HG02970 (cell line): ENCODE data around the gene INSYN2B.
"Not testable (repeated sequence)": the region's sequence is repeated elsewhere in the genome, so short reads cannot be mapped to it uniquely, and the experiment has no call there.

Source experiments
- ATAC-seq: cut with Tn5 transposase; IDR thresholded peaks from one replicate; pipeline ENCODE4 v1.9.1; 2021; ENCODE audit warnings: mild to moderate bottlenecking, moderate library complexity, moderate number of reproducible peaks; ENCODE audit not compliant: unreplicated experiment, low FRiP score

Gene INSYN2B

GRCh38 chr5:169974121-169974770, 6.0 kb downstream of the INSYN2B start:
- ATAC-seq = no peak

DNA sequence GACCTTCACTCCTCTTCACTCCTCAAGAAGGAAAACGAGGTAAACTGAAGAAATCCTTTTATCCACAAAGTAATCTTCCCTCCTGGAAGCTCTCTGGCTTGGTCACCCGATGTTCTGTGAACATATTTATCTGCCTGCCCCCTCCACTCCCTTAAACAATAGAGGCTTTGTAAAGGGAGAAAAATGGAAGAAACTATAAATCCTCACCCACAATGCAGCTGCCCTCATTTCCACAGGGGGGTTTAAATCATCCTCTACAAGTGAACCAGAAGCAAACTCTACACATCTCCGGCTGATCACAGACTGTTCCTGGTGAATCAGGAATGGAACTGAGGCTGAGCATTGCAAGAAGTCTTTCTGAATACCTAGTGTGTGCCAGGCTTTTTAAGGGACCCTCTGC, 7.2 kb downstream of the INSYN2B start:
- ATAC-seq = no peak

DNA sequence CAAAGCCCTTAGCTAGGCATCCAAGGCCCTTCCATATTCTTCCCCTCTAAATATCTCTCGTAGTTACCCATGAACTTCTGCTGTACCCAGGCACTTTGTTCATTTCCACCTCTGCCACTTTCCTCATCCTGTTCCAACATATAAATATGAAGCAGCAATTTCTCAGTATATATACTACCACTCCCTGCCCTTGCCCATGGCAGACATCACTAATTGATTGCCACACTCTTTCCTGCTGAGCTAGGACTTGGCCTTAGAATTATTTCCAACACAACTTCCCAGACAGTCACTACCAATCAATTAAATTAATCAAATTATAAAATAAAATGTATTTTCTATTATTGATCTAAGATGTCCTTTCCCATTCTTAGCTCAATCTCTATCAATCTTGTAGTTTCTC, 8.5 kb downstream of the INSYN2B start:
- no peak for ATAC-seq

- no peak for ATAC-seq
These were observed 9.2 kb downstream of the INSYN2B start for GRCh38 chr5:169970911-169971765.

DNA sequence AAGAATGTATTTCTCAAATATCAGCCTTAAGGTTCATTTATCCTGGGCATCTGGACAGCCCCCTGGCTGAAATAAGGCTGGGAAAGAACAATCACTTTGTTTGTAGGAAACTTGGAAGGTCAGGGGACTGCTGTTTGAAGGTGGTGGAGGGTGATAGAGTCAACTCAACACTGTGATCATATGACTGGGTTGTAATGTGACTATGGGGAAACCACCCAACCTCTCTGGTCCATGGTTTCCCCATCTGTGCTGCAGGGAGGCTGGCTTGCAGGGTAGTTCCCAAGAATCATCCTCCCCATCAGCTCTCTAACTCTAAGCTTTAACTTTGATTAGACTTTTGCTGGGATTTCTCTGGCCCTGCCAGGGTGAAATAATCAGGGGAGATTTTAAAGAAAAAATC, 10.0 kb downstream of the INSYN2B start:
- no peak for ATAC-seq

- ATAC-seq = no peak
These were observed 16.0 kb downstream of the INSYN2B start for GRCh38 chr5:169964246-169964645.

- no peak for ATAC-seq
These were observed 19.6 kb downstream of the INSYN2B start for GRCh38 chr5:169960659-169961058.

GRCh38 chr5:169958278-169958677, 22.0 kb downstream of the INSYN2B start:
- ATAC-seq = no peak

- ATAC-seq = no peak
These were observed 23.5 kb downstream of the INSYN2B start for GRCh38 chr5:169956756-169957155.

DNA sequence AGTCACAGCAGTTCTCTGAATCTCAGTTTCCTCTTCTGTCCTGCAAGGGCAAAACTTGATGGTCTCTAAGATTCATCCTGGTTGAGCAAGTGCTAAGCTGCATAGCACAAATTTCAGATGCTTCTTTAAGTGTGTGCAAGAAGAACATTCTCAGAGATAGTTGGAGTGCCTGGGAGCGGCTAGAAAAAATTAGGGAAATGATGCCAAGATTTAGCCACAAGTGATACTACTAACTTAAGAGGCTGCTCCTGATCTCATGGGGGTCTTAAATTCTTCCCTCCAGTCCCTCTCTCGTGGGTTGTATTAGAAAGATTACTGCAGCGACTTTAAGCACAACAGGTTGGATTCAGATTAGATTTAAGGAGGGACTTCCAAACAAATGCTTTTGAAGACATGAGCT, 24.2 kb downstream of the INSYN2B start:
- no peak for ATAC-seq

- ATAC-seq = no peak
These were observed 25.5 kb downstream of the INSYN2B start for GRCh38 chr5:169954786-169955185.

DNA sequence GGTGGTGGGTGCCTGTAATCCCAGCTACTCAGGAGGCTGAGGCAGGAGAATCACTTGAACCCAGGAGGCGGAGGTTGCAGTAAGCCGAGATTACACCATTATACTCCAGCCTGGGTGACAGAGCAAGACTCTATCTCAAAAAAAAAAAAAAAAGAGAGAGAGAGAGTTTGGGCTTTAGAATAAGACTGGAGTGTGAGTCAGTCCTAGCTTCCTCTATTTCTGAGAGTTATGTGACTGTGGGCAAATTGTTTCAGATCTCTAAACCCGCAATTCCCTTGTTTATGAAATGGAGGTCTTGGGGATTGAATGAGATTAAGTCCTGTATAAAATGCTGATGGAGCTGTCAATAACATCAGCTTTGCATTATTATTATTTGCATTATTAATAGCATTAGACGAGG, 27.1 kb downstream of the INSYN2B start:
- not testable (repeated sequence) for ATAC-seq

- ATAC-seq = no peak
These were observed 30.0 kb downstream of the INSYN2B start for GRCh38 chr5:169950333-169950732.

DNA sequence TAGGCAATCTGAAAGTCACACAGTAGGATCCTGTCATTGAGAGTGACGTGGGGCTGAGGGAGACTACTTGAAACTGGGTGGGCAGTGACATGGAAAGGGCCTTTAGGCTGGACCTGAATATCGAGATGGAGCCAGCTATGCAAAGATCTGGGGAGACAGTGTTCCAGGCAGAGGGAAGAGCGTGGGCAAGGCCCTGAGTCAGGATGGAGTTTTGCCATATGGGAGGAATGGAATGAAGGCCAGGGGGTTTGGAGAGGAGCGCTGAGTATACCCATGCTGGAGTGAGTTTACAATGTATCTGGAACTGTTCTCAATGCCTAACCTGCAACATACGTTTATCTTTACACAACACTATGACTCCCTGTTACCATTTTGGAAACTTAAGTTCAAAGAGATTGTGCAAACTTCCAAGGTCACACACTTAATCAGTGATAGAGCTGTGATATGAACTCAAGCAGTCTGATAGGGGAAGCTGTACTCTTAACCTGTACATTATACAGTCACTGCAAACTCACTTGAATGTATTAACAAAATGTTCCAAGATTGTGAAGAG, 33.5 kb downstream of the INSYN2B start:
- ATAC-seq = no peak

GRCh38 chr5:169945831-169946261, 34.4 kb downstream of the INSYN2B start:
- no peak for ATAC-seq

GRCh38 chr5:169944922-169945680, 35.2 kb downstream of the INSYN2B start:
- ATAC-seq = no peak

- no peak for ATAC-seq
These were observed 36.2 kb downstream of the INSYN2B start for GRCh38 chr5:169944115-169944514.

- ATAC-seq = no peak
These were observed 37.3 kb downstream of the INSYN2B start for GRCh38 chr5:169943026-169943425.

DNA sequence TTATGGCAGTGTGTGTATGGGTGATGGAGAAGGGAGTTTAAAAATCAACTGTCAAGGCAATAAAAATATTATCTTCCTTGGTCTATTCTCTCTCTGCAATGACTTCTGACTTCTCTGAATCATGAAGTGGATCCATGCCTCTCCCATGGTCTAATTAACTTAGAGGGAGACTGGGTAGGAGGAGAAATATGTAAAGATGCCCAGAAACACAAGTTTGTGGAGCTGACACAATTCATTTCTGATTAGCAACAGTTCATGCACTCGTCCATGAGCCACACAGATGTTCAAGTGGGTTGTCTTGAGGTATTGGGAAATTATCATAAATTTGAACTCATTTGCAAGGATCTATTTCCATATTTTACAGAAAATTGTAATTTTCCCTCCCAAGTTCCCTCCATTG, 38.1 kb downstream of the INSYN2B start:
- ATAC-seq = no peak

GRCh38 chr5:169941542-169941941, 38.8 kb downstream of the INSYN2B start:
- ATAC-seq = no peak

DNA sequence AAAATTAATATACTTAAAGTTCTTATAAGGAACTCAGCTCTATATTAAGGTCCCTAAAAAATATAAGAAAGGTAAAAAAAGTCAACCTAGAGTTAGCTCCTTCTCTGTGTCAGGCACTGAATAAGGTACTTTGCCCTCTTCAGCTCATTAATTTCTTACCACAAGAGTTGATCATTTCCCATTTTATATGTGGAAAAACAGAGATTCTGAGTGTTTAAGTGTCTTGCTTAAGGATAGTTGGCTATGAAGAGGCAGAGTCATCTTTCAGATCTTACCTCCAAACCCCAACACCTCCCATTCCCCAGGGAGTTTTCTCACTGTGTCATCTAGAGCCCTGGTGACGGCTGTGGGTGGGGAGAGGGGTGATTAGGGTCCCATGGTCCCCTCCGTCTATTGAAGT, 40.6 kb downstream of the INSYN2B start:
- ATAC-seq = no peak
